Activated T-cell treated with anti-CD3 and anti-CD28 coated beads for 48 hours (primary cell): ENCODE data around the gene KRT6C.
"Not testable (repeated sequence)": the region's sequence is repeated elsewhere in the genome, so short reads cannot be mapped to it uniquely, and the experiment has no call there.

Experiments
- DNase-seq: peaks from one replicate; pipeline ENCODE4 v3.0.0-alpha.2; 2020; ENCODE audit warnings: low read depth

Gene KRT6C

GRCh38 chr12:52455821-52456220 lies 17.8 kb downstream of the KRT6C start:
- DNase-seq = no peak

DNA sequence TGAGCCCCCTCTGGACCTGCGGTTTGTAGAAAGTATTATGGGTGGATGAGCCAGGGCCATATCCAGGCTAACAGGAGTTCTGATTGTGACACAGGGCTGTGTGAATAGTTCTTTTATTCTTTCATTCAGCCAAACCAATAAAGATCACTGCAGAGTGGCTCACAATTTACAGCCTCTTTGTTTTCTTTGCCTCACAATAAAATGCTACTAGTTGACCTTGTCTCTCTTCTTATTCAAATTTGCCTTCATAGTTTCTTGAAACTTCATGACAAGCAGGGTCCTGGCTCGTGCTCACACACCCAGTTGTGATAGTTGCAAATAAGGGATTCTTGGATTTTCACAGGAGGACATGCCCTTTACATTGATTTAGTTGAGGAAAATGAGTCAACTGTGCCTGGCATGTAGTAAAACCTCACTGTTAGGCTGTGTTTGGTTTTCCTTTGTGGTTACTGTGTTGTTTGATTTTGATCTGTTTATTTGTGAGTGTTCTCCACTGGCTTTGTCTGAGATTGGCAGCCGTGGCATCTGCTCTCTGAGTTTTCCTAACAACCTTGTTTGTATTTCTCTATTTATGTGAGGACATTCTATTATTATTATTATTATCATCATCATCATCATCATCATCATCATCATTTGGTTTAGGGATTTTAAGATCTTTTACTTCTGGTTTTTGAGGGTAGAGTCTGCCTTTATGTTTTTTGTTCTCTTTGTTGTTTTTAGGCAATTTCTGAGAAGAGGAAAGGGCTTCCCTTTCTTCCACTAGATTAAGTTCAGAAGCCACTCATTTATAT lies 19.0 kb downstream of the KRT6C start:
- DNase-seq = no peak

DNA sequence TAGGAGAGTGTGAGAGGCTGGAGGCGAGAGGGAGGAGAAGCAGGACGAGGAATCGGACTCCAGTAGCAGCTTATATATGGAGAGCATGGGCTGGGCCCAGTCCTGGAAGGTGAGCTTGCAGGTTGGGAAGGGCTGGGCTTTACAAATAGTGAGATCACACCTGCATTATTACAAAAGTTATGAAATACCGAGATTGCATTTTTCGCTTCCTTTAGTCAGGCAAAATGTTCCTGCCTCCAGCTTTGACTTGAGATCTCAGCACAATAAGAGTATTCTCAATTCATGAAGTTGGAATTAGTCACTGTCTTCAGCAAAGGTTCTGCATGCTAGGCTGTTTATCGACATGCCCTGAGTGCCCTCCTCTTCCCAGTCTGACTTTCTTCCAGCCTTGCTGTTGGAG lies 21.5 kb downstream of the KRT6C start, which contains the start of gene KRT6B:
Gene KRT6B (minus strand): TSS at position 46 of the 400 bp plus-strand sequence. CDS start 68 bp downstream, outside the sequence.
- no peak for DNase-seq

- DNase-seq = no peak
These were observed 25.4 kb downstream of the KRT6C start for GRCh38 chr12:52448228-52448627.

GRCh38 chr12:52447196-52447595 lies 26.4 kb downstream of the KRT6C start:
- DNase-seq = not testable (repeated sequence)

- DNase-seq = no peak
These were observed 27.1 kb downstream of the KRT6C start for GRCh38 chr12:52446367-52447045.

- no peak for DNase-seq
These were observed 27.7 kb downstream of the KRT6C start for GRCh38 chr12:52445876-52446275.

GRCh38 chr12:52444647-52445595 lies 28.7 kb downstream of the KRT6C start:
- DNase-seq = no peak

GRCh38 chr12:52443966-52444365 lies 29.6 kb downstream of the KRT6C start:
- DNase-seq = no peak

DNA sequence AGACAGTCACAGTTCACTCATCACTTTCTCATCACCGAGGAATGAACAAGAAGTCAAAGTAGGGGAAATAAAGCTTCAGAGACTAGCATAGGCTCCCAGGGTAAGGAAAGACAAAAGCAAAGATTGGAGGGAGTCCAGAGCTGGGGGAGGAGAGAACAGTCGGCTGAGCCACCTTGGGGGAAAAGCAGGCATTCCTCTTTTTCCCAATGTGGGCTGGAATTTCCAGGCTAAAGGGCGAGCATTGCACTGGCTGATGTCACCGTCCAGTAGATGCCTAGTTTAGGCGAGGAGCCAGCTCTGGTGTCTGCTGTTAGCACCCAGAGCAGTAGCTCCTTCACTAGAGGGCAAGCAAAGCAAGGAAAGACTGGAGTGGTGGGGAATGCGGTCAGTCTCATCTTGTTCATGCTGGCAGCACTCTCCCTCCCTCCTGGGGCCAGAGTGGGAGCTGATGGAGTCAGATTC lies 31.0 kb downstream of the KRT6C start:
- DNase-seq = no peak

GRCh38 chr12:52441320-52441911 lies 32.2 kb downstream of the KRT6C start:
- DNase-seq = no peak

DNA sequence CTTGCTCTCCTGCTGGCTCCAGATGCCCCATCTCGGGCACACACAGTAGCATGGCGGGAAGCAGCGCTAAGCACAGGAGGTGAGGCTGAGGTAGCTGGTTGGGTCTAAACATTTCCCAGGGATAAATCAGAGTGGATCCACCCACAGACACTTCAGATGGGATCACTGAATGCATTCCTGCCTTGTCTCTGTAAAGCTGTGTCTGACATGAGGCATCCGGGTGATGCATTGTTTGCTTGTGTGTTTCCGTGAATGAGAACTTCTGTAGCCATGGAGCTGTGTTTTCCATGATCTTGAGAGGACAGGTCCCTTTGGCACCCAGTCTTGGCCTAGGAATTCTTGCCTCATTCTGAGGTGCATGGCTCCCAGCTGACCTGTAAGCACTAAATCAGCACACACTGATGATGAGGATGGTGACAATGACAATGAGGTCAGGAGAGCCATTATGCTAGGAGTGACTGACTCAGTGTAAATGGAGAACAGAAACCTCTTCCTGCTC lies 32.7 kb downstream of the KRT6C start:
- no peak for DNase-seq

- no peak for DNase-seq
These were observed 33.8 kb downstream of the KRT6C start for GRCh38 chr12:52439845-52440244.

- no peak for DNase-seq
These were observed 34.2 kb downstream of the KRT6C start for GRCh38 chr12:52439420-52439819.

- DNase-seq = no peak
These were observed 35.0 kb downstream of the KRT6C start for GRCh38 chr12:52438305-52439301.

GRCh38 chr12:52437508-52437907 lies 36.1 kb downstream of the KRT6C start:
- no peak for DNase-seq

DNA sequence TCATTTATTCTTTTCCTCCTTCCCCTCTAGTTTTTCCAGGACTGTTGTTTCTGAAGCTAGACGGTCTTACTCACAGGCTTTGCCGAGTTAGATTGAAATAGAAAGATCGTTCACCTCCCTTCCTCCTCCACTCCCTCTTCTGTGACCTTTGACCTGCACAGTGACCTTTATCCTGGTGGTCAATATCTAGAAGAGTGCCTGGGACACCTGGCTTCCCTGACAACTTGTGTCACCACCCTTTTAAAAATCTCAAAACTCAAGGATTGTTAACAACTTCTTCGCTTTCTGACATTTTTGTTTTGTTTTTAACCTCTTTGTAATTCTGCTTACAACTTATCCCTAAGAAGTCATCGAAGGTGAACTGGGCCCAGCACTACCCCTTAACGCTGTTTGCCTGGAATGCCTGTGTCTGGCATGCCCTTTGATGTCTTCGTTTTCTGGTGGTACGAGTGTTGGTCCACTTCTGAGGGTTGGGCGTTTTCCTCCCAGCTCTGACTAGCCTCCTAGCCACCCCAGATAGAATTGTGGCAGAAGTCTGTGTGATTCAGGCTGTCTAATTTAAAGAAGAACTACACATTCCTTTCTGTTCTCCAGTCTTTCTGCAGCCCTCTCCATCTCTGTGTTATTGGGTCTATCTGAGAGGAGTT lies 36.7 kb downstream of the KRT6C start:
- no peak for DNase-seq

DNA sequence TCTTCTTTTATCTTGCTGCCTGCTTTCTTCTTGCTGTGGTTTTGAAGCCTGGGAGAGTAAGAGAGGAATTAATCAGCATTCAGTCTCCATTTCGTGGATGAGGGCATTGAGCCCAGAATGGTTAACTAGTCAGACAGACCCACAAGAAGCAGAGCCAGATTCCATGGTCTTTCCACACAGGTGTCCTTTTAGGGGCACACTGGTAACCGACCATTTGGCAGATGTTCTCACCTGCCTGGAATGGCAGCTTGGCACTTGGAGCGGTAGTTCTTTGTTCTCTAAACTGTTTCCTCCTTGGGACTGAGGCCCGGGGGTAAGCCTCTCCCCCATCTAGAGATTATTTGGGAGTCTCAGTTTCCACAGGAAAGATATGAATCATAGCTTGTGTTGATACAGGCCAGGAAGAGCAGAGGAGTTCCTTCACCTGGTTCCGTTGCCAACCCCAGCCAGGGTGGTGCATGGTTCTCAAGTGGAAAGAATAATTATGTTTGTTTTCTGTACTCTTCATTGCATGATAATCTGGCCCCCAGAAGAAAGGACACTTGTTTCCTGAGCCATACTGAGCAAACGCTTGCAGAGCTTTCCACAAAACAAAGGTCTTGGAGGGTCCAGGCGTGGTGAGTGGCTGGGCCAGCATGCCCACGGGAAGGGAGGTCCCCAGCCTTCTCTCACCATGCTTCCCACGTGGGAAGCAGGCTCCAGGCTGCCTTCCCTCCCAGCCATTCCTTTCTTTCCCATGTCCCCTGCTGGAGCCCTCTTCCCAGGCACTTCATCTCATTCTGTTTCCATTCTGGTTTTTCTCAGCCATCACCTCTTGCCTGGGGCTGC lies 37.4 kb downstream of the KRT6C start:
- DNase-seq = no peak

DNA sequence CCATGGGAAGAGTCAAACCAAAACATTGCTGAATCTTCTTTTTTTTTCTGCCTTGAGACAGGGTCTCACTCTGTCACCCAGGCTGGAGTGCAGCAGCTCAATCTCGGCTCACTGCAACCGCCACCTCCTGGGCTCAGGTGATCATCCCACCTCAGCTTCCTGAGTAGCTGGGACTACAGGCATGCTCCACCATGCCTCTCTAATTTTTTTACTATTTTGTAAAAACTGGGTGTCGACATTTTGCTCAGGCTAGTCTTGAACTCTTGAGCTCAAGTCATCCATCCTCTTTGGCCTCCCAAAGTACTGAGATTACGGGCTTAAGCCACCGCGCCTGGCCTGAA lies 38.0 kb downstream of the KRT6C start:
- no peak for DNase-seq
